ENCODE results near the gene WSB1. TPM values are rescaled to one million over a fixed set of nuclear protein-coding genes. Genes with fewer than 3 reads are reported as not detected.
"Not testable (repeated sequence)": the region's sequence is repeated elsewhere in the genome, so short reads cannot be mapped to it uniquely, and the experiment has no call there.

WSB1 gene, protein sequence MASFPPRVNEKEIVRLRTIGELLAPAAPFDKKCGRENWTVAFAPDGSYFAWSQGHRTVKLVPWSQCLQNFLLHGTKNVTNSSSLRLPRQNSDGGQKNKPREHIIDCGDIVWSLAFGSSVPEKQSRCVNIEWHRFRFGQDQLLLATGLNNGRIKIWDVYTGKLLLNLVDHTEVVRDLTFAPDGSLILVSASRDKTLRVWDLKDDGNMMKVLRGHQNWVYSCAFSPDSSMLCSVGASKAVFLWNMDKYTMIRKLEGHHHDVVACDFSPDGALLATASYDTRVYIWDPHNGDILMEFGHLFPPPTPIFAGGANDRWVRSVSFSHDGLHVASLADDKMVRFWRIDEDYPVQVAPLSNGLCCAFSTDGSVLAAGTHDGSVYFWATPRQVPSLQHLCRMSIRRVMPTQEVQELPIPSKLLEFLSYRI
- 102 TPM for total RNA-seq

DNA sequence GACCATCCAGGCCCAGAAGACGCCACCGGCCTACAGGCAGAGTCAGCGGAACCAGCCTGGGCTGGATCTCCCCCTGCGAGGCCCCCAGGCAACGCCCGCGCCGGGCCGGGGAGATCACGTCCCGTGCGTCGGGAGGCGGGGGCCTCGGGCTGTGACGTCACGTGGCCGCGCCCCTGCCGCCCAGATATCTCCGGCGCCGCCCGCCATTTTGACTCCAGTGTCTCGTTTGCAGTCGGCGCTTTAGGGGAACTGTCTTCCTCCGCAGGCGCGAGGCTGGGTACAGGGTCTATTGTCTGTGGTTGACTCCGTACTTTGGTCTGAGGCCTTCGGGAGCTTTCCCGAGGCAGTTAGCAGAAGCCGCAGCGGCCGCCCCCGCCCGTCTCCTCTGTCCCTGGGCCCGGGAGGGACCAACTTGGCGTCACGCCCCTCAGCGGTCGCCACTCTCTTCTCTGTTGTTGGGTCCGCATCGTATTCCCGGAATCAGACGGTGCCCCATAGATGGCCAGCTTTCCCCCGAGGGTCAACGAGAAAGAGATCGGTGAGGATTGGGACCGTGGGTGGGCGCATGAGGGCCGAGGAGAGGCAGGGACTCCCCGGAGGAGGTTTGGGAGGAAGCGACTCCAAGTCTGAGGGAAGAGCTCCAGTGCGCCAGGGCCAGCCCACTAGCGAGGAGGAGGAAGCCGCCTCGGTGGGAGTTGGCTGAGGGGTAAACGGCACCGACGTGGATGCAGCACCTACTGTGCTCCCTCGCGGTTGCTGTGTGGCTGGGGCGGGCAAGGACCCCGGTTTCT lies at the start of gene WSB1:
Gene WSB1 (plus strand): TSS at position 217 of the 791 bp plus-strand sequence. CDS start 282 bp downstream, at position 499.
- Histone ChIP-seq H3K4me1 (ENCODE audit: insufficient read depth, low read length) (peaks cover 42% of the 10 kb centered on the region), H3K9me3 (ENCODE audit: low read depth, low read length) (no peaks in the 10 kb centered on the region), H3K27me3 (ENCODE audit: insufficient read depth, low read length) (no peaks in the 10 kb centered on the region), H3K4me3 (ENCODE audit: low read length) (peak within 1 kb of the TSS; percentile 92)

DNA sequence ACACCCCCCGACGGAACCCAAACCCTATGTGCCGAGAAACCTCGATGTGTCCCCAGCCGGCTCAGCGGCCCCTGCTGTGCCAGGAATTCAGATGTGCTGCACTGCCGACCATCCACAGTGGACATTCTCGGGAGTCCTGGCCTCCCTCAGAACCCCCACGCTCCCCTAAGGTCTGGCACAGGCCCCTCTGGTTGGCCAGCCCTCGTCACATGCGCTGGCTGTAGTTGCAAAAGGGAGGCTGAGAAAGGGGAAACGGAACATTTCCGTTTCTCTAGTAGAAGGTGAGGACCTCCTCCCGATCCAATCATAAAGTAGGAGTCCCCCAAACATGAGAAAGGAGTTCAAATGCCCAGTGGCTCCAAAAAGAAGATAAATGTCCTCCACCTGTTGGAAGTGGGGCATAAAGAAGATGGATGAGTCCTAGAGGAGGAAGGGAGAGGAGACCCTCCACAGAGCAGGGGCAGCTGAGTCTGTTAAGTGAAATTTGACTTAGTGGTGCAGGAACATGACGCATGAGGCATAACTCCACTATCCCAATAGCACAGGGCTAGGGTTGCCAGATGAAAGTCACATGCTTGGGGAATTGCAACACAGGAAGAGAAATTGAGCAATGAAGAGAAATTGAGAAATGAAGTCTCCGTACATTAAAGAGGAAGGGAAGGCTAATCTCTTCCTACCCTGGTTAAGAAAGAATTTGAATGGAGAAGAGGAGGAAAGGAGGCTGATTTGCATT lies 49.3 kb upstream of the WSB1 start:
- no peaks in the 10 kb centered on the region for H3K9me3 ChIP-seq (ENCODE audit: low read depth, low read length)
- no peak overlapping the region for H3K4me3 ChIP-seq (ENCODE audit: low read length)
- no peaks in the 10 kb centered on the region for H3K27me3 ChIP-seq (ENCODE audit: insufficient read depth, low read length)
- peaks cover 80% of the 10 kb centered on the region for H3K4me1 ChIP-seq (ENCODE audit: insufficient read depth, low read length)

DNA sequence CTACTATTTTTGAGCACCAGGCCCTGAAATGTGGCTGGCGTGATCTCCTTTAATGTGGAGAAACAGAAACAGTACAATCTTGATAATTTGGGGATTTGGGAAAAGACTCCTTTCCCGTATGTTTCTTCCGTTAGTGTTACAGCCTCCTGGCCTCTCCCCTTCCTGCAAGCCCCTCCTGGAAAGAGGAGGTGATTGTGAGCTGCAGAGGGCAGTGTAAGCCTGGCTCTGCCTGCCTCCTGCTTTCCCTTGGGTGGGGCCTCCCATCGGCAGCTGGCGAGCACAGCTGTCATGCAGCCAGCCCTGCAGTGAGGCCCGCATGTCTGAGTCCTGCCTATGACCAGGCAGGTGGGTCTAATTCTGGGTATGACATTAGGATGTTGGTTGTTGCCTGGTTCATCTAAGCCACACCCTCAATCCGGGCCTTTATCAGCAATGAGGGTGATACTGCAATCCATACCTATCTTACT lies 48.7 kb upstream of the WSB1 start:
- Histone ChIP-seq H3K9me3 (ENCODE audit: low read depth, low read length) (no peaks in the 10 kb centered on the region), H3K4me1 (ENCODE audit: insufficient read depth, low read length) (peaks cover 75% of the 10 kb centered on the region), H3K4me3 (ENCODE audit: low read length) (no peak overlapping the region), H3K27me3 (ENCODE audit: insufficient read depth, low read length) (no peaks in the 10 kb centered on the region)

DNA sequence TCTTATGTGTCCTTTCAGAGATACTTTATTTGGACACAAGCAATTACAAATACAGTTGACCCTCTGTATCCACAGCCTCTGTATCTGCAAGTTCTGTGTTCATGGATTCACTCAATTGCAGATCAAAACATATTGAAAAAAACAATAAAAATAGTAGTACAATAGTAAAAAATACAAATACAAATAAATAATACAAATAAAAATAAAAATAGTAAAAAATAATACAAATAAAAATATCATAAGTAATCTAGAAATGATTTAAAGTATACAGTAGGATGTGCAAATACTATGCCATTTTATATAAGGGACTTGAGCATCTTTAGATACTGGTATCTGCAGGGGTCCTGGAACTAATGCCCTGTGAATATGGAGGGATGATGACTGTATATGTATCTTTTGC lies 47.4 kb upstream of the WSB1 start:
- Histone ChIP-seq H3K9me3 (ENCODE audit: low read depth, low read length) (no peaks in the 10 kb centered on the region), H3K27me3 (ENCODE audit: insufficient read depth, low read length) (no peaks in the 10 kb centered on the region), H3K4me3 (ENCODE audit: low read length) (no peak overlapping the region), H3K4me1 (ENCODE audit: insufficient read depth, low read length) (peaks cover 62% of the 10 kb centered on the region)

DNA sequence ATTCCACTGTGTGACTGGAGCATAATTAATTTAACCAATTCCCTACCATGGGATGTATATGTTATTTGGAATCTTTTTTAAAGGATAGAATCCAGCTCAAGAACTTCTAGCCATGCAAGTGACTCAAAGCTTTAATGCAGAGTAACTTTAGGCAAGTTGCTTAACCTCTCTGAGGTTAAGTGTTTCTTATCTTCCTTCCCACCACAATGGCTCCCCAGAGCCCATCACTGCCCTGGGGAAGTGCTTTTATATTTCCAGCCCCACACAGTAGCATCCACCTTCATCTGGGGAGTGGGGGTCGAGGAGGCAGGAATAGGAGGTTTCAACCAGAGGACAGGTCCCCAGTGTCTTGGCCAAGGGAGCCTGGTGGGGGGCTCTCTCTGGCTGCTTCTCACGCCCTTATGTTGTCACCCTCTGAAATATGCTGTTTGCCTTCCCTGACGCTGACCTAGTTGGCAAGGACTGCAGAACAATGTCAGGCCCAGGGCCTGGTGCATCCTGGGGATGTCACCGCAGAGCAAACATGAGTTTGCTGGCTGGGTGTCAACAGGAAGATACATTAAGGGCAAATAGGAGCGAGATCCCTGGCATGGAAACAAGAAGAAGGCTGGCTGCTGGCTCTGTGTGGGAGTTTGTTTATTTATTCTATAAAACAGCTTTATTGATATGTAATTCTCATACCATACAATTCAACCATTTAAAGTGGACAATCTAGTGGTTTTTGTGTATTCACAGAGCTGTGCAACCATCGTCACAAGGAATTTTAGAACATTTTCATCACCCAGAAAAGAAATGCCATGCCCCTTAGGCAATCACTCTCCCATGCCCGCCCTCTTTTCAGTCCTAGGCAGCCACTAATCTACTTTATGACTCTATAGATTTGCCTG lies 46.6 kb upstream of the WSB1 start:
- H3K4me1 ChIP-seq (ENCODE audit: insufficient read depth, low read length) = peaks cover 56% of the 10 kb centered on the region

DNA sequence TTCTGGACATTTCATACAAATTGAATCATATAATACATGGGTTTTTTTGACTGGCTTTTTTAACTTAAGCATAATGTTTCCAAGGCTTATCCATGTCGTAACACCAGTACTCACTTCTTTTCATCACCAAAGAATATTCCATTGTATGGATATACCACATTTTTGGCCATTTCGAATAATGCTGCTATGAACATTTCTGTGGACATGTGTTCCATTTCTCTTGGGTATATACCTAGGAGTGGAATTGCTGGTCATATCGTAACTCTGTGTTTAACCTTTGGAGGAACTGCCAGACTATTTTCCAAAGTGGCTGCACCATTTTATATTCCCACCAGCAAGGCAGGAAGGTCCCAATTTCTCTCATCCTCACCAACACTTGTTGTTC lies 46.0 kb upstream of the WSB1 start:
- no peaks in the 10 kb centered on the region for H3K9me3 ChIP-seq (ENCODE audit: low read depth, low read length)
- peaks cover 49% of the 10 kb centered on the region for H3K4me1 ChIP-seq (ENCODE audit: insufficient read depth, low read length)
- no peaks in the 10 kb centered on the region for H3K27me3 ChIP-seq (ENCODE audit: insufficient read depth, low read length)
- no peak overlapping the region for H3K4me3 ChIP-seq (ENCODE audit: low read length)

More for the DNA sequence above, 46.6 kb upstream of the WSB1 start:
- Histone ChIP-seq H3K9me3 (ENCODE audit: low read depth, low read length) (no peaks in the 10 kb centered on the region), H3K4me3 (ENCODE audit: low read length) (no peak overlapping the region), H3K27me3 (ENCODE audit: insufficient read depth, low read length) (no peaks in the 10 kb centered on the region)

DNA sequence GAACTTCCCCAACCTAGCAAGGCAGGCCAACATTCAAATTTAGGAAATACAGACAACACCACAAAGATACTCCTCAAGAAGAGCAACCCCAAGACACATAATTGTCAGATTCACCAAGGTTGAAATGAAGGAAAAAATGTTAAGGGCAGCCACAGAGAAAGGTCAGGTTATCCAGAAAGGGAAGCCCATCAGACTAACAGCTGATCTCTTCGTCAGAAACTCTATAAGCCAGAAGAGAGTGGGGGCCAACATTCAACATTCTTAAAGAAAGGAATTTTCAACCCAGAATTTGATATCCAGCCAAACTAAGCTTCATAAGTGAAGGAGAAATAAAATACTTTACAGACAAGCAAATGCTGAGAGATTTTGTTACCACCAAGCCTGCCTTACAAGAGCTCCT lies 43.1 kb upstream of the WSB1 start:
- peaks cover 21% of the 10 kb centered on the region for H3K4me1 ChIP-seq (ENCODE audit: insufficient read depth, low read length)
- H3K9me3 ChIP-seq (ENCODE audit: low read depth, low read length); H3K27me3 ChIP-seq (ENCODE audit: insufficient read depth, low read length); H3K4me3 ChIP-seq (ENCODE audit: low read length): not testable (repeated sequence)

DNA sequence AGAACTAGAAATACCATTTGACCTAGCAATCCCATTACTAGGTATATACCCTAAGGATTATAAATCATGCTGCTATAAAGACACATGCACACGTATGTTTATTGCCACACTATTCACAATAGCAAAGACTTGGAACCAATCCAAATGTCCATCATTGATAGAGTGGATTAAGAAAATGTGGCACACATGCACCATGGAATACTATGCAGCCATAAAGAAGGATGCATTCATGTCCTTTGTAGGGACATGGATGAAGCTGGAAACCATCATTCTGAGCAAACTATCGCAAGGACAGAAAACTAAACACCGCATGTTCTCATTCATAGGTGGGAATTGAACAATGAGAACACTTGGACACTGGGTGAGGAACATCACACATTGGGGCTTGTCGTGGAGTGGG lies 39.1 kb upstream of the WSB1 start:
- not testable (repeated sequence) for H3K4me3 ChIP-seq (ENCODE audit: low read length); H3K27me3 ChIP-seq (ENCODE audit: insufficient read depth, low read length); H3K9me3 ChIP-seq (ENCODE audit: low read depth, low read length); H3K4me1 ChIP-seq (ENCODE audit: insufficient read depth, low read length)

DNA sequence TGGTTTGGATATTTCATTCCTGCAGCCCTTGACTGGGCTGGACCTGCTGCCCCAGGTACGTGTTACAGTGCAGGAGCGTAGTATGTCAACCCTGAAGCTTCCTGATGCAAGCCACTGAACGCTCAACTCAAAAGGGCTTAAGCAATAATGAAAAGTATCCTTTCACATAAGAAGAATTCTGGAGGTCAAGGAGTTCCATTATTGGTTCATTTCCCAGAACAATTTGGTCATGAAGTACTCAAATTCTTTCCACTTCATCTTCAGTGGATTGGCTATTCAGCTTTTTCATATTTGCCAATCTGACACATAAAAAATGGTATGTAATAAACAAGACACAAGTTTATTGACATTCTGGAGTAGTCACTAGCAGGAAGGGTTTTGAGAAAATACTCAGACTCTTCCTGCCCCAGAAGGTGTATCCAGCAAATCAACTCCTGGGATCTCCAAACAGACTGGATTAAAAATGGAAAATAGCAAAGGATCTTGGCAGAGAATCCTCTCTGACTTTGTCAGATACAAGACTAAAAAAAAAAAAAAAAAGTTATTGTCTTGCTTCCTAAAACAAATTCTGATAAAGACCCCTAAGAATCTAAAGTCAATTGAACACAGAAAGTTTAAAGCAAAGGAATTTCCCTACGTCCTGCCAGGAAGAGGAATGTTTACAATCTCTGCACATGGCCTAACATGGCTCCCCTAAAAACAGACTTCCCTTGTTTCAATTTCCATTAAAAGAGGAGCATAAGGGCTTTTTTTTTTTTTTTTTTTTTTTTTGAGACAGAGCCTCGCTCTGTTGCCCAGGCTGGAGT lies 37.5 kb upstream of the WSB1 start:
- H3K4me3 ChIP-seq (ENCODE audit: low read length) = no peak overlapping the region
- no peaks in the 10 kb centered on the region for H3K4me1 ChIP-seq (ENCODE audit: insufficient read depth, low read length)
- H3K27me3 ChIP-seq (ENCODE audit: insufficient read depth, low read length) = no peaks in the 10 kb centered on the region
- H3K9me3 ChIP-seq (ENCODE audit: low read depth, low read length) = no peaks in the 10 kb centered on the region

DNA sequence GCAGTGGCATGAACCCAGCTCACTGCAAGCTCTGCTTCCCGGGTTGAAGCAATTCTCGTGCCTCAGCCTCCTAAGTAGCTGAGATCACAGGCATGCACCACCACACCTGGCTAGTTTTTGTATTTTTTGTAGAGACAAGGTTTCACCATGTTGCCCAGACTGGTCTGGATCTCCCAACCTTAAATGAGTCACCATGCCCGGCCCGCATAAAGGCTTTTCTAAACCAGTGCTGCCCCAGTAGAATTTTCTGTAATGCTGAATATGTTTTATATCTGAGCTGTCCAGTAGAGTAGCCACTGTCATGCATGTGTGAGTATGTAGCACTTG lies 36.9 kb upstream of the WSB1 start:
- Histone ChIP-seq H3K4me3 (ENCODE audit: low read length) (no peak overlapping the region), H3K4me1 (ENCODE audit: insufficient read depth, low read length) (no peaks in the 10 kb centered on the region), H3K27me3 (ENCODE audit: insufficient read depth, low read length) (no peaks in the 10 kb centered on the region), H3K9me3 (ENCODE audit: low read depth, low read length) (no peaks in the 10 kb centered on the region)

DNA sequence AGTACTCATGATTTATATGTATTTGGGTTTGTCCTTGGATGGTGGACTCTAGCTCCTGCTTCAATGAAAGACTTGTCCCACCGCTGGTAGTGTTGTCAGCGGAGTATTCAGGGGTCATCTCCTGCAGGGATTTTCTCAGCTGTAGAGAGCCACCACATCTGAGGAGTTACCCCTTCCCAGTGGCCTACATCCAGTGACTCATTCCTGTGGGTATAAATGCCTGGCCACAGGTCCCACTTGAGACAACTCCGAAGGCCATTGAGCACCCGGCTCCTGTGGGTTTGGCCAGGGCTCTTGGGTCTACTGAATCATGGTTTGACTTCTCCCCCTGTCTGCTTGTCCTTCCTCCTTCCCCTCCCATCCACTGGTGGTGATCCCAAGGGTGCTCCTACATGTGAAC lies 34.6 kb upstream of the WSB1 start:
- Histone ChIP-seq H3K27me3 (ENCODE audit: insufficient read depth, low read length) (no peaks in the 10 kb centered on the region), H3K4me1 (ENCODE audit: insufficient read depth, low read length) (peaks cover 10% of the 10 kb centered on the region), H3K4me3 (ENCODE audit: low read length) (no peak overlapping the region), H3K9me3 (ENCODE audit: low read depth, low read length) (no peaks in the 10 kb centered on the region)

DNA sequence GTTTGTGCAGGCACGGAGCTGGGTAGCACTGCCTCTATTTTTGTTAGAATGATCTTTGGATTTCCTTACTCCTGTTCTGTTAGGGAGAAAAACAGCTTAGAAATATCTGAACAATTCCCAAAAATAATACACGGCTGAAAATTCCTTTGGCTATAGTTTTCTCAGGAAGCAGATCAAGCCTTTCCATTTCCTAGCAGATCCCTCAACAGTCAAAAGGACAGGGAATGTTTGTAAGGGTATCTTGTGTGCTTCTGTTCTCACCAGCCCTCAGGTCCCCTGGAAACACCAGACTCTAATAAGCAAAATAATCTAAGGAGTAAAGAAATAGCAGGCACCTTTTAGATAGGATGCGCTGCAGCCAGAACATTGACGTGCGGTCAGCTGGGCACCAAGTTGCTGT lies 30.5 kb upstream of the WSB1 start:
- H3K4me3 ChIP-seq (ENCODE audit: low read length) = no peak overlapping the region
- H3K27me3 ChIP-seq (ENCODE audit: insufficient read depth, low read length) = no peaks in the 10 kb centered on the region
- no peaks in the 10 kb centered on the region for H3K9me3 ChIP-seq (ENCODE audit: low read depth, low read length)
- H3K4me1 ChIP-seq (ENCODE audit: insufficient read depth, low read length) = peaks cover 22% of the 10 kb centered on the region

DNA sequence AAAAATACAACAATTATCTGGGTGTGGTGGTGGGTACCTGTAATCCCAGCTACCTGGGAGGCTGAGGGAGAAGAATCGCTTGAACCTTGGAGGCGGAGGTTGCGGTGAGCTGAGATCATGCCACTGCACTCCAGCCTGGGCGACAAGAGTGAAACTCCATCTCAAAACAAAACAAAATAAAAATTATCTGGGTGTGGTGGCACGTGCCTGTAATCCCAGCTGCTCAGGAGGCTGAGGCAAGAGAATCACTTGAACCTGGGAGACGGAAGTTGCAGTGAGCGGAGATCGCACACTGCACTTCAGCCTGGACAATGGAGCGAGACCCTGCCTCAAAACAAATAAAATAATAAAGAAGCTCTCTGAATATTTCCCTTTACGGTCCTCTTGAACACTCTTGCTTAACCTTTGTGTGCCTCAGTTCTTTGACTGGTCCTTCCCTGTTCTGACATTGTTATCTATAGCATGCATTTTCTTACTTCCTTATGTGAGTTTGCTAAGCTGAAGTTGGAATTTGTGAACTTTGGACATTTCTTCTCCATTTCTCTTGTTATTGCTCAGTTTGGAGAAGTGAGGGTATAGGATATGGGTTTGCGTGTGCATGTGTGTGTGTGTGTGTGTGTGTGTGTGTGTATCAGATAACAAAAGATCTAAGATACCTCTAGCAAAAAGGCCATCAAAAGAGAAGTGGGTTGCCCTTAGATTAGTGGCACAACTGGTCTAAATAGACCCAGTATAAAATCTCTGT lies 29.7 kb upstream of the WSB1 start:
- Histone ChIP-seq H3K4me1 (ENCODE audit: insufficient read depth, low read length) (peaks cover 29% of the 10 kb centered on the region), H3K9me3 (ENCODE audit: low read depth, low read length) (no peaks in the 10 kb centered on the region), H3K27me3 (ENCODE audit: insufficient read depth, low read length) (no peaks in the 10 kb centered on the region), H3K4me3 (ENCODE audit: low read length) (no peak overlapping the region)

Measured in mononuclear cell (primary cell).